Tibial artery (tissue), 4 donors: Measurements from ENCODE around the gene AXL.
"Not testable (repeated sequence)": the region's sequence is repeated elsewhere in the genome, so short reads cannot be mapped to it uniquely, and the experiment has no call there.

ENCODE experiments used
- DNase-seq, 2 donors: peaks; one replicate each; pipeline ENCODE4 v3.0.0-alpha.2; 2019
- H3K27ac ChIP-seq, 2 donors: fragments of 200-600 bp; sonication (generic) in 1 of 2; 1 replicate in 1 of 2; 2 replicates in 1 of 2; pipeline ENCODE4 v1.5.1; 2018 to 2019; ENCODE audit warnings: mild to moderate bottlenecking in 1 of 2
- H3K27me3 ChIP-seq, 2 donors: fragments of 200-600 bp; sonication (generic) in 1 of 2; one replicate each; pipeline versions ENCODE4 v1.5.1 to v1.6.0; 2016 to 2019
- H3K36me3 ChIP-seq, 3 donors: fragments of 200-600 bp; sonication (generic) in 2 of 3; one replicate each; pipeline ENCODE4 v1.5.1; 2016 to 2019; ENCODE audit warnings: mild to moderate bottlenecking in 2 of 3
- H3K4me1 ChIP-seq, 4 donors: fragments of 200-600 bp; sonication (generic) in 2 of 4; 1 replicate in 3 of 4; 2 replicates in 1 of 4; pipeline ENCODE4 v1.5.1; 2016 to 2019
- H3K4me3 ChIP-seq, 2 donors: fragments of 200-600 bp; sonication (generic) in 1 of 2; 1 replicate in 1 of 2; 2 replicates in 1 of 2; pipeline ENCODE4 v1.5.1; 2018 to 2019; ENCODE audit warnings: mild to moderate bottlenecking in 2 of 2
- H3K9me3 ChIP-seq, 3 donors: fragments of 200-600 bp; sonication (generic) in 1 of 3; one replicate each; pipeline ENCODE4 v1.5.1; 2016 to 2019
- intact Hi-C: fragments of 100-400 bp; cut with DNase I; formaldehyde crosslinking; loops from one replicate; pipeline ENCODE4 v1.15.0; 2023; ENCODE audit warnings: low total_unique reads
- TF ChIP-seq, protein P1 (sequence below), 2 experiments: fragments of 200-600 bp in 1 of 2; fragments of 450-650 bp in 1 of 2; IDR thresholded peaks; one replicate each; pipeline ENCODE4 v1.5.1; 2017 to 2019; ENCODE audit warnings: antibody characterized with exemption in 2 of 2, mild to moderate bottlenecking in 1 of 2, moderate library complexity in 1 of 2

AXL gene

DNA sequence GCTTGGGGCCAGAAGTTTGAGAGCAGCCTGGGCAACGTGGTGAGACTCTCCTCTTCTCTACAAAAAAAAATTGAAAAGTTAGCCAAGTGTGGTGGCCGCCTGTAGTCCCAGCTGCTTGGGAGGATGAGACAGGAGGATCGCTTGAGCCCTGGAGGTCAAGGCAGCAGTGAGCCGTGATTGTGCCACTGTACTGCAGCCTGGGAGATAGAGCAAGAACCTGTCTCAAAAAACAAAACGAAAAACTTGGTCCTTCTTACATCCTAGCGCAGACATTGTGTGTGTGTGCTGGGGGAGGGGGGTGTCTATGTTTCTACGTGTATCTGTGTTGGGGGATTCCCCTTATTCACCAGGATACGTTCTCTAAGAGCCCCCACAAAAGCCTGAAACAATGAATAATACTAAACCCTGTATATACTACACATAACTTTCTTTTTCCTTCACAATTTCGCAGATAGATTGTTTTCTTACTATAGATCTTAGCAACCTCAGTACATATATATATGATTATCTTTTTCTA, 7.9 kb downstream of the AXL start:
- H3K4me1 ChIP-seq, result peaks cover 0 to 64% (median 39%) of the 10 kb centered on the region in 4 donors
- H3K9me3 ChIP-seq, result no peaks in the 10 kb centered on the region
- peaks cover 6 to 17% (median 10%) of the 10 kb centered on the region in 3 donors for H3K36me3 ChIP-seq

DNA sequence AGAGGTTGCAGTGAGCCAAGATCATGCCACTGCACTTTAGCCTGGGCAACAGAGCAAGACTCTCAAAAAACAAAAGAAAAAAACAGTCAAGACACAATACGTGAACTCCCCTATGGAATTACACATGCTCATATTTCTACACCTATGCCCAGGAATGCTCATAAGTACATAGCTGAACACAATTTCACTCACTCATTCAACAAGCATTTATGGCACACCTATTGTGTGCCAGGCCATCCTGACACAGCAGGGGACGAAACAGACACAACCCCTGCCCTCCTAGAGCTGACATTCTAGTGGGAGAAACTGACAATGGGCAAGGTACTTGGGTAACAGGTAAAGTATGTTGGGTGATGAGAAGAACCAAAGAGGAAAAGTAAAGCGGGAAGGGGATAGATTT, 9.5 kb downstream of the AXL start:
- Histone ChIP-seq H3K4me3 (no peak overlapping the region), H3K9me3 (no peaks in the 10 kb centered on the region), H3K4me1 (peaks cover 0 to 50% (median 32%) of the 10 kb centered on the region in 4 donors), H3K27ac (peak overlapping the region in 1 of 2 donors; percentile 99), H3K36me3 (peaks cover 21 to 29% (median 22%) of the 10 kb centered on the region in 3 donors), H3K27me3 (no peaks in the 10 kb centered on the region)
- no peak for DNase-seq
- intact Hi-C loops, result loop anchor here (5.0 kb wide), 1 partner anchor 34 kb away; the partner anchor contains the start of gene HNRNPUL1
- TF ChIP-seq, protein P1, sequence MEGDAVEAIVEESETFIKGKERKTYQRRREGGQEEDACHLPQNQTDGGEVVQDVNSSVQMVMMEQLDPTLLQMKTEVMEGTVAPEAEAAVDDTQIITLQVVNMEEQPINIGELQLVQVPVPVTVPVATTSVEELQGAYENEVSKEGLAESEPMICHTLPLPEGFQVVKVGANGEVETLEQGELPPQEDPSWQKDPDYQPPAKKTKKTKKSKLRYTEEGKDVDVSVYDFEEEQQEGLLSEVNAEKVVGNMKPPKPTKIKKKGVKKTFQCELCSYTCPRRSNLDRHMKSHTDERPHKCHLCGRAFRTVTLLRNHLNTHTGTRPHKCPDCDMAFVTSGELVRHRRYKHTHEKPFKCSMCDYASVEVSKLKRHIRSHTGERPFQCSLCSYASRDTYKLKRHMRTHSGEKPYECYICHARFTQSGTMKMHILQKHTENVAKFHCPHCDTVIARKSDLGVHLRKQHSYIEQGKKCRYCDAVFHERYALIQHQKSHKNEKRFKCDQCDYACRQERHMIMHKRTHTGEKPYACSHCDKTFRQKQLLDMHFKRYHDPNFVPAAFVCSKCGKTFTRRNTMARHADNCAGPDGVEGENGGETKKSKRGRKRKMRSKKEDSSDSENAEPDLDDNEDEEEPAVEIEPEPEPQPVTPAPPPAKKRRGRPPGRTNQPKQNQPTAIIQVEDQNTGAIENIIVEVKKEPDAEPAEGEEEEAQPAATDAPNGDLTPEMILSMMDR (IDR thresholded peaks at IDR 0.05), result no peak

More for the DNA sequence above, 7.9 kb downstream of the AXL start:
- Histone ChIP-seq H3K4me3 (peak overlapping the region; percentile 53 to 56), H3K27me3 (no peaks in the 10 kb centered on the region), H3K27ac (peak overlapping the region; percentile 97 to 99)
- no peak for DNase-seq
- intact Hi-C loops, result loop anchor here (5.0 kb wide), 1 partner anchor 35 kb away; the partner anchor contains the start of gene HNRNPUL1
- TF ChIP-seq, protein P1 (IDR thresholded peaks at IDR 0.05), result no peak

- not testable (repeated sequence) for H3K4me3 ChIP-seq, H3K27me3 ChIP-seq, DNase-seq, H3K9me3 ChIP-seq
- Histone ChIP-seq H3K36me3 (peaks cover 28 to 37% (median 30%) of the 10 kb centered on the region in 3 donors), H3K4me1 (peaks cover 0 to 42% (median 24%) of the 10 kb centered on the region in 4 donors), H3K27ac (peak overlapping the region; percentile 33 to 44)
- intact Hi-C loops, result loop anchor here (5.0 kb wide), 1 partner anchor 33 kb away; the partner anchor contains the start of gene HNRNPUL1
Observed at GRCh38 chr19:41229338-41229737, 10.3 kb downstream of the AXL start.

- Histone ChIP-seq H3K27ac (peak overlapping the region; percentile 8 to 33), H3K4me3 (no peak overlapping the region), H3K4me1 (peaks cover 0 to 32% (median 19%) of the 10 kb centered on the region in 4 donors), H3K36me3 (peaks cover 36 to 46% (median 40%) of the 10 kb centered on the region in 3 donors), H3K9me3 (no peaks in the 10 kb centered on the region), H3K27me3 (no peaks in the 10 kb centered on the region)
- intact Hi-C loops, result no loop called here
- TF ChIP-seq, protein P1 (IDR thresholded peaks at IDR 0.05), result no peak
- DNase-seq, result no peak
Observed at GRCh38 chr19:41230067-41230857, 11.2 kb downstream of the AXL start.

- intact Hi-C loops, result no loop called here
- Histone ChIP-seq H3K9me3 (no peaks in the 10 kb centered on the region), H3K27ac (no peak overlapping the region), H3K27me3 (no peaks in the 10 kb centered on the region), H3K4me3 (no peak overlapping the region), H3K4me1 (peaks cover 0 to 10% (median 3%) of the 10 kb centered on the region in 4 donors), H3K36me3 (peaks cover 57 to 70% (median 63%) of the 10 kb centered on the region in 3 donors)
- DNase-seq, result no peak
- TF ChIP-seq, protein P1 (IDR thresholded peaks at IDR 0.05), result no peak
Observed at GRCh38 chr19:41232686-41233085, 13.7 kb downstream of the AXL start.

- DNase-seq, result peak; percentile 66 to 76
- H3K27ac ChIP-seq, result no peak overlapping the region
Observed at GRCh38 chr19:41233748-41234240, 14.8 kb downstream of the AXL start.

More at GRCh38 chr19:41233748-41234240, 14.8 kb downstream of the AXL start:
- no peaks in the 10 kb centered on the region for H3K27me3 ChIP-seq
- H3K36me3 ChIP-seq, result peaks cover 68 to 81% (median 74%) of the 10 kb centered on the region in 3 donors
- no peaks in the 10 kb centered on the region for H3K9me3 ChIP-seq
- intact Hi-C loops, result no loop called here
- H3K4me1 ChIP-seq, result peaks cover 0 to 7% (median 3%) of the 10 kb centered on the region in 4 donors
- TF ChIP-seq, protein P1 (IDR thresholded peaks at IDR 0.05), result no peak
- H3K4me3 ChIP-seq, result no peak overlapping the region
